ENCODE data around the gene ERCC6. TPM values are rescaled to one million over a fixed set of nuclear protein-coding genes. Genes with fewer than 3 reads are reported as not detected.

The ERCC6 gene
- total RNA-seq, 1 donor from 2014 or later: 15.2 TPM

DNA sequence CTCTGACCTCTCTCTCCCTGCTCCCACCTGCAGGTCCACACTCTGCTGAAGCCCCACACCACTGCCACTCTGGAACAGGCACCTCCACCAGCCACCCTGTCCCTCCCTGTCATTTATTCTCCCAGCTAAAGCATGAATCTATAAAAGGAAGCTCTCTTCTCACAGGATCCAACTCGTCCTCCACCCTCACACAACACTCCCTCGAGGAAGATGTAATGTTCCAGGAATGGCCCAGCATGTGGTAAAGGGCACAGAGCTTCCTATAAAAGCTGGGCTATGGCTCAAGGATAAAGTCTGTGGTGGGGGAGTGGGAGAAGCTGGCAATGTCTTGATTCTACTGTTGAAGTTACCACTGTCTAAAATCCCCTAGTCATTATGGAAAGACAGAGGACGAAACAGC lies 67.4 kb downstream of the ERCC6 start:
- Histone ChIP-seq H3K4me1 (no peaks in the 10 kb centered on the region), H3K27me3 (no peaks in the 10 kb centered on the region), H3K27ac (no peak overlapping the region), H3K9me3 (no peaks in the 10 kb centered on the region), H3K4me3 (no peak overlapping the region), H3K36me3 (peaks cover 0 to 70% of the 10 kb centered on the region in 2 donors)
- intact Hi-C loops (cut with DNase I): no loop called here
- no peak for DNase-seq (ENCODE audit: extremely low spot score in 2 of 2)
- TF ChIP-seq POLR2A (IDR thresholded peaks at IDR 0.05) (no peak), POLR2AphosphoS5 (IDR thresholded peaks at IDR 0.05; ENCODE audit: insufficient read depth in 1 of 2, low read depth in 1 of 2) (no peak)
- TF ChIP-seq, protein P1, sequence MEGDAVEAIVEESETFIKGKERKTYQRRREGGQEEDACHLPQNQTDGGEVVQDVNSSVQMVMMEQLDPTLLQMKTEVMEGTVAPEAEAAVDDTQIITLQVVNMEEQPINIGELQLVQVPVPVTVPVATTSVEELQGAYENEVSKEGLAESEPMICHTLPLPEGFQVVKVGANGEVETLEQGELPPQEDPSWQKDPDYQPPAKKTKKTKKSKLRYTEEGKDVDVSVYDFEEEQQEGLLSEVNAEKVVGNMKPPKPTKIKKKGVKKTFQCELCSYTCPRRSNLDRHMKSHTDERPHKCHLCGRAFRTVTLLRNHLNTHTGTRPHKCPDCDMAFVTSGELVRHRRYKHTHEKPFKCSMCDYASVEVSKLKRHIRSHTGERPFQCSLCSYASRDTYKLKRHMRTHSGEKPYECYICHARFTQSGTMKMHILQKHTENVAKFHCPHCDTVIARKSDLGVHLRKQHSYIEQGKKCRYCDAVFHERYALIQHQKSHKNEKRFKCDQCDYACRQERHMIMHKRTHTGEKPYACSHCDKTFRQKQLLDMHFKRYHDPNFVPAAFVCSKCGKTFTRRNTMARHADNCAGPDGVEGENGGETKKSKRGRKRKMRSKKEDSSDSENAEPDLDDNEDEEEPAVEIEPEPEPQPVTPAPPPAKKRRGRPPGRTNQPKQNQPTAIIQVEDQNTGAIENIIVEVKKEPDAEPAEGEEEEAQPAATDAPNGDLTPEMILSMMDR (IDR thresholded peaks at IDR 0.05): no peak

DNA sequence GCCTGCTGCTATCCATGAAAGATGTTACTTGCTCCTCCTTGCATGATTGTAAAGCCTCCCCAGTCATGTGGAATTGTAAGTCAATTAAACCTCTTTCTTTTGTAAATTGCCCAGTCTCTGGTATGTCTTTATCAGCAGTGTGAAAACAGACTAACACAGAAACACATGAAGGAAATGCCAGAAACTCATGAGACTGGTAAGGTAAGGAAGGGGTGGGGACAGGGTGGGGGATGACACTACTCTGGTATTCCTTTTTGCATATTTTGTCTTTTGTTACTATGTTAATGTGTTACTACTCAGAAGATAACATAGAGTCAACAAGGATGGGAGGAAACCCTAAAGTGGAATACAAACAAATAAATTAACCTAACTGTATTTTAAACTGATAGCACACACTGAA lies 73.2 kb downstream of the ERCC6 start:
- intact Hi-C loops (cut with DNase I): no loop called here
- peaks cover 0 to 46% of the 10 kb centered on the region in 2 donors for H3K36me3 ChIP-seq

More for the DNA sequence above, 73.2 kb downstream of the ERCC6 start:
- no peak for DNase-seq (ENCODE audit: extremely low spot score in 2 of 2)
- Histone ChIP-seq H3K27ac (no peak overlapping the region), H3K27me3 (no peaks in the 10 kb centered on the region), H3K4me1 (no peaks in the 10 kb centered on the region), H3K9me3 (no peaks in the 10 kb centered on the region), H3K4me3 (no peak overlapping the region)
- TF ChIP-seq POLR2A (IDR thresholded peaks at IDR 0.05) (no peak), POLR2AphosphoS5 (IDR thresholded peaks at IDR 0.05; ENCODE audit: insufficient read depth in 1 of 2, low read depth in 1 of 2) (no peak)
- TF ChIP-seq, protein P1 (IDR thresholded peaks at IDR 0.05): no peak

Other genes starting within 250 kb of the ERCC6 start
- not detected for gene C10orf71, start 240.0 kb downstream of the ERCC6 start, total RNA-seq
- gene DRGX, start 143.0 kb downstream of the ERCC6 start, total RNA-seq: not detected
- 0.49 TPM for gene SLC18A3, start 71.2 kb upstream of the ERCC6 start, total RNA-seq
- not detected for gene CHAT, start 74.9 kb upstream of the ERCC6 start, total RNA-seq
- not detected for gene C10orf53, start 140.5 kb upstream of the ERCC6 start, total RNA-seq
- gene OGDHL, start 223.2 kb upstream of the ERCC6 start, total RNA-seq: 3.4 TPM

All from vagina (tissue), 2 donors.